OCI-LY7 (cell line): ENCODE data around the gene RNF212. TPM values are rescaled to one million over a fixed set of nuclear protein-coding genes. Genes with fewer than 3 reads are reported as not detected.

ENCODE experiments used
- BruUV-seq: library from RNA; stranded (reverse); fragments of 400-500 nt; replicated peaks from 2 replicates; lab custom pipeline; 2021; lab: Mats Ljungman, UMichigan
- CTCF ChIA-PET: fragments of 300-600 bp; sonication (Branson Sonifier 250); formaldehyde crosslinking; loops from one replicate; lab custom pipeline; 2022; ENCODE audit warnings: antibody characterized with exemption; ENCODE audit not compliant: unreplicated experiment; lab: Charles Lee
- POLR2A ChIA-PET: fragments of 300-600 bp; sonication (Branson Sonifier 250); formaldehyde crosslinking; loops from one replicate; lab custom pipeline; 2022; ENCODE audit warnings: antibody characterized with exemption; lab: Charles Lee
- DNase-seq: peaks from one replicate; pipeline ENCODE4 v3.0.0-alpha.2; 2015; ENCODE audit warnings: low spot score
- H2AFZ ChIP-seq: fragments of 200-600 bp; sonication (generic), shearing (Covaris generic); 2 replicates; pipeline ENCODE4 v1.6.1; 2014; ENCODE audit warnings: mild to moderate bottlenecking, antibody characterized with exemption, low read length, moderate library complexity
- H3K27ac ChIP-seq: fragments of 200-600 bp; sonication (generic); 2 replicates; pipeline ENCODE4 v1.5.1; 2014; ENCODE audit warnings: mixed run types, low read depth, mild to moderate bottlenecking, moderate library complexity, low read length, inconsistent platforms; ENCODE audit not compliant: poor library complexity, severe bottlenecking
- H3K36me3 ChIP-seq: fragments of 200-600 bp; sonication (generic); 2 replicates; pipeline ENCODE4 v1.6.1; 2014; ENCODE audit warnings: mild to moderate bottlenecking, antibody characterized with exemption, low read length, moderate library complexity, mixed read lengths; ENCODE audit not compliant: insufficient read depth
- H3K4me1 ChIP-seq: fragments of 200-600 bp; sonication (generic); 2 replicates; pipeline ENCODE4 v1.5.1; 2014; ENCODE audit warnings: mild to moderate bottlenecking, low read length; ENCODE audit not compliant: insufficient read depth, poor library complexity, severe bottlenecking
- H3K4me2 ChIP-seq: fragments of 200-600 bp; sonication (generic); 2 replicates; pipeline ENCODE4 v1.6.1; 2014; ENCODE audit warnings: mild to moderate bottlenecking, low read length
- H3K4me3 ChIP-seq: fragments of 200-600 bp; sonication (generic); 2 replicates; pipeline ENCODE4 v1.5.1; 2014; ENCODE audit warnings: mild to moderate bottlenecking, low read depth, low read length; ENCODE audit not compliant: poor library complexity, severe bottlenecking
- H3K79me2 ChIP-seq: fragments of 200-600 bp; sonication (generic); 2 replicates; pipeline ENCODE4 v1.6.1; 2016; ENCODE audit warnings: low read depth, mild to moderate bottlenecking, low read length, moderate library complexity, mixed read lengths; ENCODE audit not compliant: insufficient read depth
- H3K9me2 ChIP-seq: fragments of 200-600 bp; sonication (generic); 2 replicates; pipeline ENCODE4 v1.6.1; 2016; ENCODE audit warnings: mild to moderate bottlenecking, low read length, mixed read lengths; ENCODE audit not compliant: insufficient read depth
- H3K9me3 ChIP-seq: fragments of 200-600 bp; sonication (generic); 2 replicates; pipeline ENCODE4 v1.6.1; 2014; ENCODE audit warnings: mild to moderate bottlenecking, mixed run types, low read length, mixed read lengths
- H4K20me1 ChIP-seq: fragments of 200-600 bp; sonication (generic); 2 replicates; pipeline ENCODE4 v1.6.1; 2014; ENCODE audit warnings: mild to moderate bottlenecking, antibody characterized with exemption, low read length, moderate library complexity, mixed read lengths; ENCODE audit not compliant: insufficient read depth
- CTCF ChIP-seq: fragments of 200-600 bp; sonication (generic); conservative IDR thresholded peaks from 2 replicates; pipeline ENCODE4 v1.5.1; 2014; ENCODE audit warnings: mild to moderate bottlenecking, antibody characterized with exemption, low read length, moderate library complexity, mixed read lengths
- EZH2phosphoT487 ChIP-seq: fragments of 200-600 bp; sonication (generic); IDR thresholded peaks from 2 replicates; pipeline ENCODE4 v1.6.1; 2018; ENCODE audit warnings: low read depth, borderline replicate concordance, mild to moderate bottlenecking, mixed run types, antibody characterized with exemption, low read length, moderate library complexity, mixed read lengths
- intact Hi-C: fragments of 100-400 bp; cut with micrococcal nuclease; formaldehyde crosslinking; loops from one replicate; pipeline ENCODE4 v1.10.0; 2022; ENCODE audit not compliant: unreplicated experiment
- total RNA-seq, 2 experiments: library from RNA; depleted of rRNA in 1 of 2; stranded (reverse); fragments of >200 nt in 1 of 2; shearing (Covaris generic) in 1 of 2; gene quantifications; 2 replicates each; pipeline ENCODE4 v1.2.3, GENCODE V29; 2014 to 2022

RNF212 gene
- total RNA-seq, 2 experiments from 2014 or later, result not detected

GRCh38 chr4:1080961-1081688, 32.2 kb downstream of the RNF212 start:
- no peaks in the 10 kb centered on the region for H3K9me3 ChIP-seq
- H3K79me2 ChIP-seq, result no peaks in the 10 kb centered on the region
- no peak overlapping the region for H3K27ac ChIP-seq
- H3K4me1 ChIP-seq, result no peaks in the 10 kb centered on the region
- ChIA-PET CTCF (no interaction called here), POLR2A (interaction anchor here (0.7 kb wide), 1 partner anchor 104 kb away, joined by 3 read pairs; no protein-coding TSS in a partner anchor)
- no peaks in the 10 kb centered on the region for H4K20me1 ChIP-seq
- no peaks in the 10 kb centered on the region for H3K36me3 ChIP-seq
- DNase-seq, result no peak
- H3K4me3 ChIP-seq, result no peak overlapping the region
- H3K4me2 ChIP-seq, result no peak overlapping the region; the same call in 1 of the 2 replicates
- no peak for TF ChIP-seq EZH2phosphoT487
- no peak for TF ChIP-seq CTCF
- no peaks in the 10 kb centered on the region for H3K9me2 ChIP-seq
- H2AFZ ChIP-seq, result no peak overlapping the region
- no TSS peak for BruUV-seq
- intact Hi-C loops, result no loop called here

GRCh38 chr4:1080432-1080831, 32.9 kb downstream of the RNF212 start:
- no peak overlapping the region for H2AFZ ChIP-seq
- H3K4me3 ChIP-seq, result no peak overlapping the region
- intact Hi-C loops, result no loop called here
- no peak overlapping the region; the same call in 1 of the 2 replicates for H3K4me2 ChIP-seq
- ChIA-PET CTCF (no interaction called here), POLR2A (interaction anchor here (0.7 kb wide), 1 partner anchor 104 kb away, joined by 3 read pairs; no protein-coding TSS in a partner anchor)
- H4K20me1 ChIP-seq, result no peaks in the 10 kb centered on the region
- no peaks in the 10 kb centered on the region for H3K4me1 ChIP-seq
- H3K9me2 ChIP-seq, result no peaks in the 10 kb centered on the region
- no peaks in the 10 kb centered on the region for H3K9me3 ChIP-seq
- no peak for DNase-seq
- no peak overlapping the region for H3K27ac ChIP-seq
- TF ChIP-seq CTCF (no peak), EZH2phosphoT487 (no peak)
- no TSS peak for BruUV-seq
- H3K36me3 ChIP-seq, result no peaks in the 10 kb centered on the region
- no peaks in the 10 kb centered on the region for H3K79me2 ChIP-seq

- Histone ChIP-seq H3K4me2 (no peak overlapping the region), H3K4me3 (no peak overlapping the region), H3K9me2 (no peaks in the 10 kb centered on the region), H4K20me1 (no peaks in the 10 kb centered on the region), H3K9me3 (no peaks in the 10 kb centered on the region), H2AFZ (no peak overlapping the region), H3K36me3 (no peaks in the 10 kb centered on the region), H3K4me1 (no peaks in the 10 kb centered on the region), H3K79me2 (no peaks in the 10 kb centered on the region), H3K27ac (no peak overlapping the region)
- ChIA-PET CTCF (no interaction called here), POLR2A (no interaction called here)
- DNase-seq, result no peak
- intact Hi-C loops, result no loop called here
- no peak for TF ChIP-seq EZH2phosphoT487
- TF ChIP-seq CTCF, result no peak
- no TSS peak for BruUV-seq
Measured at GRCh38 chr4:1079711-1080265, 33.6 kb downstream of the RNF212 start.
